Liver (tissue), 9 donors: Measurements from ENCODE around the gene CCDC187. TPM values are rescaled to one million over a fixed set of nuclear protein-coding genes. Genes with fewer than 3 reads are reported as not detected.

ENCODE experiments used
- DNase-seq: peaks from one replicate; pipeline ENCODE4 v3.0.0-alpha.2; 2017; ENCODE audit warnings: low spot score
- H3K27ac ChIP-seq, 2 donors: one replicate each; pipeline ENCODE4 v1.7.0; 2013; ENCODE audit warnings: inconsistent platforms in 2 of 2, low read length in 2 of 2, control low read depth in 1 of 2, low read depth in 1 of 2, mild to moderate bottlenecking in 1 of 2
- H3K27me3 ChIP-seq, 4 donors: one replicate each; pipeline versions ENCODE4 v1.6.1 to v1.7.0; 2013; ENCODE audit warnings: low read length in 3 of 4, inconsistent platforms in 1 of 4, mild to moderate bottlenecking in 1 of 4, moderate library complexity in 1 of 4; ENCODE audit not compliant: control insufficient read depth in 4 of 4, insufficient read depth in 4 of 4
- H3K36me3 ChIP-seq, 4 donors: one replicate each; pipeline versions ENCODE4 v1.6.1 to v1.7.0; 2013; ENCODE audit warnings: low read length in 3 of 4, mild to moderate bottlenecking in 3 of 4, low read depth in 1 of 4, moderate library complexity in 1 of 4; ENCODE audit not compliant: control insufficient read depth in 4 of 4, insufficient read depth in 3 of 4
- H3K4me1 ChIP-seq, 4 donors: one replicate each; pipeline versions ENCODE4 v1.6.1 to v1.7.0; 2013; ENCODE audit warnings: low read length in 3 of 4, mild to moderate bottlenecking in 3 of 4, moderate library complexity in 1 of 4; ENCODE audit not compliant: control insufficient read depth in 4 of 4, insufficient read depth in 4 of 4
- H3K4me3 ChIP-seq, 3 donors: one replicate each; pipeline versions ENCODE4 v1.6.1 to v1.7.0; 2013; ENCODE audit warnings: low read length in 3 of 3, control low read depth in 1 of 3, low read depth in 1 of 3, mild to moderate bottlenecking in 1 of 3
- H3K9ac ChIP-seq, 2 donors: one replicate each; pipeline ENCODE4 v1.7.0; 2013; ENCODE audit warnings: low read length in 2 of 2, mild to moderate bottlenecking in 2 of 2, moderate library complexity in 2 of 2, control low read depth in 1 of 2, low read depth in 1 of 2
- H3K9me3 ChIP-seq, 4 donors: one replicate each; pipeline versions ENCODE4 v1.6.1 to v1.7.0; 2013; ENCODE audit warnings: low read length in 3 of 4; ENCODE audit not compliant: control insufficient read depth in 4 of 4
- EGR1 ChIP-seq, 2 donors: IDR thresholded peaks; 2 replicates each; pipeline ENCODE4 v1.6.1; 2016 to 2018; ENCODE audit warnings: antibody characterized with exemption in 2 of 2, low read depth in 2 of 2
- FOXA1 ChIP-seq: IDR thresholded peaks from 2 replicates; pipeline ENCODE4 v1.6.1; 2016; ENCODE audit warnings: antibody characterized with exemption
- FOXA2 ChIP-seq: IDR thresholded peaks from 2 replicates; pipeline ENCODE4 v1.6.1; 2016; ENCODE audit warnings: antibody characterized with exemption
- GABPA ChIP-seq, 2 donors: IDR thresholded peaks in 1 of 2; conservative IDR thresholded peaks in 1 of 2; 2 replicates each; pipeline ENCODE4 v1.6.1; 2016; ENCODE audit warnings: antibody characterized with exemption in 2 of 2, mild to moderate bottlenecking in 1 of 2, moderate library complexity in 1 of 2
- HNF4A ChIP-seq, 2 donors: conservative IDR thresholded peaks; 2 replicates each; pipeline ENCODE4 v1.6.1; 2016; ENCODE audit warnings: antibody characterized with exemption in 2 of 2, mild to moderate bottlenecking in 2 of 2
- HNF4G ChIP-seq: IDR thresholded peaks from 2 replicates; pipeline ENCODE4 v1.6.1; 2016; ENCODE audit warnings: antibody characterized with exemption
- JUND ChIP-seq, 2 donors: IDR thresholded peaks; 2 replicates each; pipeline ENCODE4 v1.6.1; 2016; ENCODE audit warnings: antibody characterized with exemption in 2 of 2
- NR2F2 ChIP-seq: IDR thresholded peaks from 2 replicates; pipeline ENCODE4 v1.6.1; 2016; ENCODE audit warnings: antibody characterized with exemption
- RAD21 ChIP-seq, 2 donors: IDR thresholded peaks; 2 replicates each; pipeline ENCODE4 v1.6.1; 2016; ENCODE audit warnings: antibody characterized with exemption in 2 of 2, mild to moderate bottlenecking in 2 of 2
- RXRA ChIP-seq, 2 donors: IDR thresholded peaks; 2 replicates each; pipeline ENCODE4 v1.6.1; 2017 to 2018; ENCODE audit warnings: antibody characterized with exemption in 2 of 2, mild to moderate bottlenecking in 1 of 2
- SP1 ChIP-seq: IDR thresholded peaks from 2 replicates; pipeline ENCODE4 v1.6.1; 2018; ENCODE audit warnings: antibody characterized with exemption, mild to moderate bottlenecking
- TAF1 ChIP-seq: conservative IDR thresholded peaks from 2 replicates; pipeline ENCODE4 v1.6.1; 2016; ENCODE audit warnings: antibody characterized with exemption, mild to moderate bottlenecking
- WGBS: extraction: QIAGEN DNeasy Blood & Tissue Kit; methylation state at CpG from one replicate; pipeline ENCODE4 v1.1.7; 2013; 5-methylcytosine and 5-hydroxymethylcytosine counted together
- polyA plus RNA-seq, 2 donors: library from polyadenylated mRNA; stranded (reverse) in 1 of 2; unstranded in 1 of 2; fragments of 200-250 nt in 1 of 2; fragments of >200 nt in 1 of 2; fragmentation: Nextera tagmentation in 1 of 2; extraction: Ambion mirVana in 1 of 2; gene quantifications; one replicate each; pipeline versions ENCODE4 v1.2.1 to v1.2.3, GENCODE V29; 2013 to 2015
- total RNA-seq, 2 donors: library from RNA; depleted of rRNA; stranded (reverse); fragments of >200 nt; gene quantifications; one replicate each; pipeline ENCODE4 v1.2.3, GENCODE V29; 2014
- TF ChIP-seq, protein P1 (sequence below): IDR thresholded peaks from 2 replicates; pipeline ENCODE4 v1.6.1; 2016; ENCODE audit warnings: antibody characterized with exemption
- TF ChIP-seq, protein P2 (sequence below): IDR thresholded peaks from 2 replicates; pipeline ENCODE4 v1.6.1; 2016; ENCODE audit warnings: antibody characterized with exemption
- TF ChIP-seq, protein P3 (sequence below): IDR thresholded peaks from 2 replicates; pipeline ENCODE4 v1.6.1; 2016; ENCODE audit warnings: antibody characterized with exemption
- TF ChIP-seq, protein P4 (sequence below): fragments of 150-350 bp; IDR thresholded peaks from 2 replicates; pipeline ENCODE4 v1.5.1; 2017; ENCODE audit warnings: improper control_type of control experiment, low read depth, low read length; ENCODE audit not compliant: missing input control
- donor health status: healthy.
- donor health status: healthy.
- donor health status: healthy.
- donor health status: healthy.
- donor health status: healthy.

CCDC187 gene
- total and polyA plus RNA-seq, 4 donors: 0.05 TPM; not detected in 3

DNA sequence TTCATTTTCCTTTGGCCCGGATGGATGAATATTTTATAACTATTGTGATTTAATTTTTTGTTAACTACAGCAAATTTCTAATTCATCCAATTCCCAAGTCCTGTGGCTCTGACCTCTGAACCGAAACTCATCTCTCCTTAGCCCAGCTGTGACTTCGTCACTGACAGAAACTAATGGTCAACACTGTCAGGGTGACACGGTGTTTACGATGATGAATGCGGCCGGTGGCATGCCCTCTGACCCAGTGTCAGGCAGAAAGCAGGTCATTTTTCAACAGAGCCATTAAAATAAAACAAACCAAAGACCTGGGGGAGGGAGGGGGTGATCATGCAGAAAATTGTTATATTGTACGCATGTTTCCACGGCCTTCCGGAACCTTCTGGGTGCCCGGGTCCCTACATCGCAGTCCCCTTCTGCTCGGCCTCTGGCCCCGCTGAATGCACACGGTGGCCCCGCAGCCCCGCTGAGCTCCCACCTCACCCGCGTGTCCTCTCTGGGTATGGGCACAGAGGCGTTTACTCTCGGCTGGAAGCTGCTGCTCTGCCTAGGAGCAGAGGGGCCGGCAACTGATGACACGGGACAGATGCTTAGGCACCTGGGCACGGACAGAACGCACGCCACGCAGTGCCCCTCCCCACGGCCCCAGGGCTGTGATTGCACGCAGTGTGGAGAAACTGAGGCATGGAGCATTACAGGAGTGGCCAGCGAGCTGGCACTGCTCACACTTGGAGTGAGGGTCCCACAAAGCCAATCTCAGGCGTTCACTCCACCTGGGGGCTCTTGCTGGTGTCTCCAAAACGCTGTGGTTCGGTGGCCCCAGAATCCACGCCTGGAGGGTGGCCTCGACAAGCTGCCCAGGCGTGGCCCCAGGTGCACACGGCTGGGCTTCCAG is 8.1 kb downstream of the CCDC187 start:
- Histone ChIP-seq H3K27me3 (no peaks in the 10 kb centered on the region), H3K9me3 (no peaks in the 10 kb centered on the region), H3K9ac (no peak overlapping the region), H3K36me3 (no peaks in the 10 kb centered on the region), H3K4me1 (peaks cover 0 to 12% (median 0%) of the 10 kb centered on the region in 4 donors), H3K27ac (peak overlapping the region; percentile 19 to 85), H3K4me3 (no peak overlapping the region)
- no peak for DNase-seq
- TF ChIP-seq HNF4A (conservative IDR thresholded peaks at IDR 0.05) (peak; percentile 27 to 44), SP1 (peak; percentile 74), RXRA (IDR thresholded peaks at IDR 0.05) (peak in 1 of 2 donors; percentile 62), JUND (IDR thresholded peaks at IDR 0.05) (no peak)
- 69% methylated on average over 37 of the region's 37 CpGs for WGBS

DNA sequence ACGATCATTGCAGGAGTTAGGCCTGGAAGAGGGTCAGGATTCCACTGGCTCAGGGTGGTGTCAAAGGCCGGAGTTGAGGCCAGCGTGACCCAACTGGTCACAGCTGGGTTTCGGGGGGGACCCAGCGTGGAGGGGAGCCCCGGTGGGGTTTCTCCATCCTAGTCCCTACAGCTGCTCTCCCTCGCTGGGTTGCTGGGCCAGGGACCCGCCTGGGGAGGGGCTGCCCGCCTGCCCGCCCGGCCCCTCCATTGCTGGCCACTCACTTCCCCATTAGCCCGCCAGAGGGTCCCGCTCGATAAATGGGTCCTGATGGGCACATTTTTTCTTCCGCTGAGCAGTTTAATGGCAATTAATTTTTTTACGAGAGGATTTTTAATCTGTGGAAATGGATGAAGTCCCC is 8.8 kb downstream of the CCDC187 start:
- Histone ChIP-seq H3K27me3 (no peaks in the 10 kb centered on the region), H3K27ac (peak overlapping the region; percentile 13 to 36), H3K4me1 (peaks cover 0 to 12% (median 0%) of the 10 kb centered on the region in 4 donors), H3K9ac (no peak overlapping the region), H3K4me3 (no peak overlapping the region), H3K36me3 (no peaks in the 10 kb centered on the region), H3K9me3 (no peaks in the 10 kb centered on the region)
- TF ChIP-seq, protein P1, sequence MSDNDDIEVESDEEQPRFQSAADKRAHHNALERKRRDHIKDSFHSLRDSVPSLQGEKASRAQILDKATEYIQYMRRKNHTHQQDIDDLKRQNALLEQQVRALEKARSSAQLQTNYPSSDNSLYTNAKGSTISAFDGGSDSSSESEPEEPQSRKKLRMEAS: no peak
- TF ChIP-seq SP1 (no peak), FOXA1 (no peak), HNF4A (conservative IDR thresholded peaks at IDR 0.05) (no peak), FOXA2 (no peak), TAF1 (no peak), EGR1 (IDR thresholded peaks at IDR 0.05; ENCODE audit: low read depth in 2 of 2) (no peak), RXRA (IDR thresholded peaks at IDR 0.05) (no peak), HNF4G (no peak)
- TF ChIP-seq, protein P2, sequence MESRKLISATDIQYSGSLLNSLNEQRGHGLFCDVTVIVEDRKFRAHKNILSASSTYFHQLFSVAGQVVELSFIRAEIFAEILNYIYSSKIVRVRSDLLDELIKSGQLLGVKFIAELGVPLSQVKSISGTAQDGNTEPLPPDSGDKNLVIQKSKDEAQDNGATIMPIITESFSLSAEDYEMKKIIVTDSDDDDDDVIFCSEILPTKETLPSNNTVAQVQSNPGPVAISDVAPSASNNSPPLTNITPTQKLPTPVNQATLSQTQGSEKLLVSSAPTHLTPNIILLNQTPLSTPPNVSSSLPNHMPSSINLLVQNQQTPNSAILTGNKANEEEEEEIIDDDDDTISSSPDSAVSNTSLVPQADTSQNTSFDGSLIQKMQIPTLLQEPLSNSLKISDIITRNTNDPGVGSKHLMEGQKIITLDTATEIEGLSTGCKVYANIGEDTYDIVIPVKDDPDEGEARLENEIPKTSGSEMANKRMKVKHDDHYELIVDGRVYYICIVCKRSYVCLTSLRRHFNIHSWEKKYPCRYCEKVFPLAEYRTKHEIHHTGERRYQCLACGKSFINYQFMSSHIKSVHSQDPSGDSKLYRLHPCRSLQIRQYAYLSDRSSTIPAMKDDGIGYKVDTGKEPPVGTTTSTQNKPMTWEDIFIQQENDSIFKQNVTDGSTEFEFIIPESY: no peak
- TF ChIP-seq, protein P3, sequence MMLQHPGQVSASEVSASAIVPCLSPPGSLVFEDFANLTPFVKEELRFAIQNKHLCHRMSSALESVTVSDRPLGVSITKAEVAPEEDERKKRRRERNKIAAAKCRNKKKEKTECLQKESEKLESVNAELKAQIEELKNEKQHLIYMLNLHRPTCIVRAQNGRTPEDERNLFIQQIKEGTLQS: no peak
- DNase-seq: no peak
- 95% methylated on average over 16 of the region's 16 CpGs for WGBS

DNA sequence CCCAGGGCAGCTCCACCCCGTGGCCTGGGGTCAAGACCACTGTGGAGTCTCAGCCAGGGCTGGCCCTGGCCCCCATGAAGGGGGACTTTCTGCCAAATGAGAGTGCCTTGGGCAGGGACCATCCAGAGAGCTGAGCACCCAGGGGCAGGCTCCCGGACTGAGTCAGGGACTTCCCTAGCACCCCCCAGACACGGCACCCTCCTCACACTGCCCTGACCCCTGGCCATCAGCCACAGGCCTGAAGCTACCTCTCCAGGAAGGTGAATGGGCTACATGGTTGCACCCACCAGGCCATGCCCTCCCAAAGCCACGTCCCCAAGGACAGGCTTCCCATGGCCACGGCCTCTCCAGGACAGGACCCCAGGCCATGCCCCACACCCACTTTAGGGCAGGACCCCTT is 9.5 kb downstream of the CCDC187 start:
- WGBS: 87% methylated on average over 5 of the region's 5 CpGs
- H3K9ac ChIP-seq: no peak overlapping the region
- H3K4me1 ChIP-seq: peaks cover 0 to 12% (median 0%) of the 10 kb centered on the region in 4 donors
- H3K27me3 ChIP-seq: no peaks in the 10 kb centered on the region
- no peak overlapping the region for H3K27ac ChIP-seq
- no peaks in the 10 kb centered on the region for H3K36me3 ChIP-seq
- no peak overlapping the region for H3K4me3 ChIP-seq
- no peak for DNase-seq
- H3K9me3 ChIP-seq: no peaks in the 10 kb centered on the region
- TF ChIP-seq, protein P4, sequence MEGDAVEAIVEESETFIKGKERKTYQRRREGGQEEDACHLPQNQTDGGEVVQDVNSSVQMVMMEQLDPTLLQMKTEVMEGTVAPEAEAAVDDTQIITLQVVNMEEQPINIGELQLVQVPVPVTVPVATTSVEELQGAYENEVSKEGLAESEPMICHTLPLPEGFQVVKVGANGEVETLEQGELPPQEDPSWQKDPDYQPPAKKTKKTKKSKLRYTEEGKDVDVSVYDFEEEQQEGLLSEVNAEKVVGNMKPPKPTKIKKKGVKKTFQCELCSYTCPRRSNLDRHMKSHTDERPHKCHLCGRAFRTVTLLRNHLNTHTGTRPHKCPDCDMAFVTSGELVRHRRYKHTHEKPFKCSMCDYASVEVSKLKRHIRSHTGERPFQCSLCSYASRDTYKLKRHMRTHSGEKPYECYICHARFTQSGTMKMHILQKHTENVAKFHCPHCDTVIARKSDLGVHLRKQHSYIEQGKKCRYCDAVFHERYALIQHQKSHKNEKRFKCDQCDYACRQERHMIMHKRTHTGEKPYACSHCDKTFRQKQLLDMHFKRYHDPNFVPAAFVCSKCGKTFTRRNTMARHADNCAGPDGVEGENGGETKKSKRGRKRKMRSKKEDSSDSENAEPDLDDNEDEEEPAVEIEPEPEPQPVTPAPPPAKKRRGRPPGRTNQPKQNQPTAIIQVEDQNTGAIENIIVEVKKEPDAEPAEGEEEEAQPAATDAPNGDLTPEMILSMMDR: no peak
- TF ChIP-seq, protein P2: no peak
- TF ChIP-seq HNF4A (conservative IDR thresholded peaks at IDR 0.05) (no peak), SP1 (no peak), GABPA (IDR thresholded peaks at IDR 0.05 in 1 of 2, conservative IDR thresholded peaks at IDR 0.05 in 1 of 2) (no peak), FOXA2 (no peak), NR2F2 (no peak), EGR1 (IDR thresholded peaks at IDR 0.05; ENCODE audit: low read depth in 2 of 2) (no peak), JUND (IDR thresholded peaks at IDR 0.05) (no peak), RAD21 (IDR thresholded peaks at IDR 0.05) (no peak), HNF4G (no peak), FOXA1 (no peak), RXRA (IDR thresholded peaks at IDR 0.05) (no peak)
- TF ChIP-seq, protein P1: no peak
- TF ChIP-seq, protein P3: no peak
